HG03097 (cell line): ENCODE results near the gene DRC7.

ENCODE experiments used
- ATAC-seq: cut with Tn5 transposase; IDR thresholded peaks from one replicate; pipeline ENCODE4 v1.9.1; 2021; ENCODE audit not compliant: unreplicated experiment, low FRiP score

DRC7 gene

DNA sequence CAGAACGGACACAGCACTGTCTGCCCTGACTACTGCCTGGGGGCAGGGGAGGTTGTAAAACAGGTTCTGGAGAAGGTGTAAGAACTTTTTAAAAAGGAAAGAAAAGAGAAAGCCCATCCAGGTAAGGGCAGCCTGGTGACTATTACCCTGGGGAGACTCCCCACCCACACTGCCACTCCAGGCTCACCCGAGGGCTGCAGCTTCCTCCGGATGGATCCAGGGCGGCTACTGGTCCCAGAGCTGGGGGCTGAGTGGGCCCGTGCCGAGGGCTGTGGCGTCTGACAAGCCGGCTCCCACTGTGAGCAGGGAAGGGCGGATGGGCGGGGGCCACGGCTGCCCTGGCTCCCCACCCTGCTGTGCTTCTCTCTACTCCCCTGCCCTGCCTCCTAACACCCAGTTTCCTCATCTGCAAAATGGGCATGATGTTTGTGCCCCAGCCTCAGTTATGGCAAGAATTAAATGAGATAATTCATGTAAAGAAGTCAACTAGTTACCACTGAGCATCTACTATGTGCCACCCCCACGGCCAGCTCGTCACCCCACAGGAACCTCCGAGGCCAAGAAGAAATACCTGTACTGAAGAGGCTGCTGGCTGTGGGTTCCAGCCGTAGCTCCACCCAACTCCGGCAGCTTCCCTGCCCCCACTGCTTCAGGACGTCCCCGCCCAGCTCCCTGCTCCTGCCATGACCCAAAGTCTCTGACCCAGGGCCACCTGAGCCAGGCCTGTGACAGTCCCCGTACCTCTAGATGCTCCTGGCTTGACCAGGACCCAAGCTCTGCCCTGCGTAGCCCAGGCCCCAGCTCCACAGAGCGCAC lies 65.1 kb downstream of the DRC7 start:
- no peak for ATAC-seq

DNA sequence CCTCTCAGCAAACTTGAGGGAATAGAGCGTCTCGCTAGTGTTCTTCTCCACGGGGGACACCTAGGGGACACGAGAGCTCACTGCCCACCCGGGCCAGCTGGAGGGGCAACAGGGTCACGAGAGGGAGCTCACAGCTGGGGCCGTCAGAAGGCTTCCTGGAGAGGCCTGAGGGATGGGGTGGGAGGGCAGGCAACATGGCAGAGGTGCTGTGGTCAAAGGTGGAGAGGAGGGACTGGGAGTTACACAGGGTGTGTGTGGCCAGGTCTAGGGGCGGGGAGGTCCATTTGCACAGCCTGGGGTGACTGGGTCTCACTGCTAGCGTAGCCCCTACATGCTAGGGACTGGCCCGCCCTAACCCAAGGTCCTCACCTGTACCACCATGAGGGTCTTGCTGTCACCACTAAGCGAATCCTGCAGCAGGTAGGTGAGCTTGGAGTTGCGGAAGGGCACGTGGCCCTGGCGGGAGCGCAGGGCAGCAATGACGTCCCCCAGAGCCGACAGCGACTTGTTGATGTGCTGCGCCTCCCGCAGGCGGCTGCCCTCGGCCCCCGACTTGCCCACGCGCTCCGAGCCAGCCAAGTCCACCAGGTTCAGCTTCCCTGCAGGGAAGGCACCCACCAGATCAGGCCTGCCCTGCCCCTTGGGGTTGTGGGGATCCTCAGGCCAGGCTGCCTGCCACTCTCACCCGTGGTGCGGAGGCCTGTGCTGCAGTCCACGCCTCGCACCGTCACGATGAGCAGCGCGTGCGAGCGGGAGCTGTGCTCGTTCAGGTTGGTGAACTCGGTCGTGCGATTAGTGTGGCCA lies 66.0 kb downstream of the DRC7 start:
- no peak for ATAC-seq

DNA sequence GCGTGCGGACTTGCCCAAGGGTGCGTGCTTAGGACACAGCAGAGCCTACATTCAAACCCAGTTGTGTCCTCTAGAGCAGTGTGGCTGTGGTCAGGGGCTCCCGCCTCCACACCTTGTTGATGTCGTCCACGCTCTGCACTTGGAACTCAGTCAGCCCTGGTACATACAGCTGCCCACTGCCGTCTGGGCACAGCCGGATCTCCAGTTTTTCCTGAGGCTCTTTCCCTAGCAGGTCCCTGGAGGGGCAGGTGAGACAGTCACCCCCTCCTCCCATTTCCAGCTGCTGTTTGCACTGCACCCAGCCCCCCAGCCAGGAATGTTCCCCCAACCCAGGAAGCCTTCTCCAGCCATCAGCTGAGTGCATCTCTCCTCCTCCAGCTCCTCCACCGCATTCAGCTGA lies 66.7 kb downstream of the DRC7 start:
- ATAC-seq, result no peak

DNA sequence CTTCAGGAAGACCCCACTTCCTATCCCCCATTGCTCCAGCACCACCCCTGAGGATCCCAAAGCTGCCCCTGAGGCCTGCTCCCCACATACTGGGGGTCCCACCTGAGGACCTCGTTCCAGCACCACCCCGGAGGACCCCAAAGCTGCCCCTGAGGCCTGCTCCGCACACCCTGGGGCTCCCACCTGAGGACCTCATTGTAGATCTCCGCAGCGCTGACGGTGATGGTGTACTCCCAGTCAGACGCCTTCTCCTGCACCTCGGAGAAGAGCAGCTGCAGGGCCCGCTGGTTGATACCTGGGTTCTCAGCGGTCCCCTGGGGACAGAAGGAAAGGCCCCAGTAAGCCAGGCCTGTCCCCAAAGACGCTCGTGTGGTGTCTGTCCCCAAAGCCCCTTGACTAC lies 67.4 kb downstream of the DRC7 start:
- ATAC-seq, result no peak

DNA sequence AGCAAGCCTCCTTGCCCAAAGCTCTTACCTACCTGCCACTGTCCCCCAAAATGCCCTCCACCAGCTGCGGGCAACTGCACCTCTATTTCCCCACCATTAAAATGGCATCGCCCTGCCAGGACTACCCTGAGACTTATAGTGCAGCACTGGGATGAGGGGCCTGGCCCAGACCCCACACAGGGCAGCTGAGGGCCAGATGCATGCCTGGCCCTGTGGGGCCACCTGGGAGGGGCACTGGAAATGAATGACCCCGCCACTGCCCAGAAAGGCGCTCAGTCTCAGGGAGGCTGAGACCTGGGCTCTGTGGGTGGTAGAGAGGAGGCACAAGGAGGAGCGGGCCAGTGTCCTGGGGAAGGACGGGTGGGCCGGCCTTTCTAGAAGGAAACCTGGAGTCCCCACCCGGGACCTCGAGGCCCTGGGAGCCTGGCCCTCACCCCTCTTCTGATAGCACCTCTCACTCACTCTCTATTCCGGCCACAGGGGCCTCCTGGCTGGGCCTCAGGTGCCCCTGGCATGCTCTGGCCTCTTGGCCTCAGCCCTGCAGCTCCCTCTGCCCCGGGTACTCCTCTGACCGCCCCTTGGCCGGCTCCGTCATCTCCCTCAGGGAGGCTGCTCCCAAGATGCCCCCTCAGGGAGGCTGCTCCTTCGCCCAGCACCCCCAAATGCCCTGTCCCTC lies 67.9 kb downstream of the DRC7 start:
- no peak for ATAC-seq

DNA sequence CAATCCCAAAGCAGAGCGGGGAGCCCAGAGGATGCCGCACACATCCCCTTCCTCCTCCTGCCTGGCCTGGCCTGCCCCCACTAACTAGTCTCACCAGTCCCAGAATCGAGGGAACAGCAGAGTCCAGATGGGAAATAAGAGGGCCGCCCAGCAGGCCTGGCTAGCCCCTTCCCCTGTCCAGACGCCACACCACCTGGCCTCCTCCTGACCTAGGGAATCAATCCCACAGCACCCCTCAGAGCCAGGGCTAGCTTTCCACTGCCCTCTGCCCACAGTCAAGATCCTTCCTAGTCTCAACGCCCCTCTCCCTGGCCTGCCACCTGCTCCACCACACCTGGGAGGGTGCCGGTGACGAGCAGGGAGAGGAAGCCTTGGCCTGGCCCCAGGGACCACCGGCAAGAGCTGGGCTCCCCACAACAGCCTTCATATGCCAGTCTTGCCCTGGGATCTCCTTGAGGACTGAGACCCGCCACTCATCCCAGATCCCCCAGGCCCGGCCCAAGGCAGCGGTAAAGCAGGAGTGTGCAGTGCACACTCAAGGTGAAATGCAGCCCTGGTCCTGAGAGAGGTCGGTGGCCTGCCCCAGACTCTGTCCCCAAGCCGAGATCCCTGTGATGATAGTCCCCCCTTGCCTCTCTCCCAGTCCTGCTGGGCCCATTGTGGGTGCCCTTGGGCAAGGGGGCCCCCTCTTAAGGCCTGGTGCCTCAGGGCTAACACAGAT lies 68.8 kb downstream of the DRC7 start:
- ATAC-seq, result no peak

DNA sequence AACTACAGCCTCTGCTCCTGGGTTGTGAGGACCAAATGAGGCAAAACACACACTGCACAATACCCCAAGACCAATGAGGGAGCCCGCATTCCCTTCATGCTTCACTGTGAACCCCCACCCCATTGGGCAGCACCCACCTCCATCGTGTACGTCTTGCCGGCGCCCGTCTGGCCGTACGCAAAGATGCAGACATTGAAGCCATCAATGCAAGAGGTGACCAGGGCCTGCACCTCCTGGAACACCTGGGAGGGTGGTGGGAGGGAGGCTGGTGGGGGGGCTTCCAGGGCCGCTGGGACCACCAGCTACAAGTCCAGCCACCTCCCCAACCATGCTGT lies 69.4 kb downstream of the DRC7 start:
- no peak for ATAC-seq

DNA sequence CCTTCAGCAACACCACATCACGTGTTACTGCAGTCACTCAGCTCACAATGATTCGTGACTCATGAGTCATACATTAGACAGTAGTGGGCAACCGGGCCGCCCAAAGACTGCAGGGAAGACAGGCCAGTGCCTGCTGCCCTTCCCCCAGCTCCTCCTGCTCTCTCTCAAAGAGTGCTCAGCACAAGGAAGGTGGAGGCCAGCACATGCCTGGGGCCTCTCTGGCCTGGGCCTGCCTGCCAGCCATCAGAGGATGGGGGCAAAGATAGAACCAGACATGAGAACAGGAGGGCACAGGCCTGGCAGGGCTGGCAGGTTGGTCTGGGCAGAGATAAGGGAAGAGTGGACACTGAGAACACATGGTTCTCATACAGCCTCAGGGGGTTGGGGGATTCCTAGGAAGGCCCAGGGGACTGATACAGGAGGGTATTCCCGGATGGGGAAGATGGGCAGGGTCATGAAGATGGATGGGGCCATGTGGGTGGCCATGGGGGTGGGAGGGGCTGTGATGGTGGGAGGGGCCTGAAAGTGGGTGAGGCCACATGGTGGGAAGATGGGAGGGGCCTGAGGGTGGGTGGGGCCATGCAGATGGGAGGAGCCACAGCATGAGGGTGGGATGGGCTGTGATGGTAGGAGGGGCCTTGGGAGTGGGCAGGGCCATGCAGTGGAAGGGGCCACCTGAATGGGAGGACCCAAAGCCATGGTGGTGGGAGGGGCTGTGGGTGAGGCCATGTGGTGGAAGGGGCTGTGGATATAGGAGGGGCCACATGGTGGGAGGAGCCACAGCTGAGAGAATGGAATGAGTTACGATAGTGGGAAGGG lies 69.9 kb downstream of the DRC7 start:
- no peak for ATAC-seq

DNA sequence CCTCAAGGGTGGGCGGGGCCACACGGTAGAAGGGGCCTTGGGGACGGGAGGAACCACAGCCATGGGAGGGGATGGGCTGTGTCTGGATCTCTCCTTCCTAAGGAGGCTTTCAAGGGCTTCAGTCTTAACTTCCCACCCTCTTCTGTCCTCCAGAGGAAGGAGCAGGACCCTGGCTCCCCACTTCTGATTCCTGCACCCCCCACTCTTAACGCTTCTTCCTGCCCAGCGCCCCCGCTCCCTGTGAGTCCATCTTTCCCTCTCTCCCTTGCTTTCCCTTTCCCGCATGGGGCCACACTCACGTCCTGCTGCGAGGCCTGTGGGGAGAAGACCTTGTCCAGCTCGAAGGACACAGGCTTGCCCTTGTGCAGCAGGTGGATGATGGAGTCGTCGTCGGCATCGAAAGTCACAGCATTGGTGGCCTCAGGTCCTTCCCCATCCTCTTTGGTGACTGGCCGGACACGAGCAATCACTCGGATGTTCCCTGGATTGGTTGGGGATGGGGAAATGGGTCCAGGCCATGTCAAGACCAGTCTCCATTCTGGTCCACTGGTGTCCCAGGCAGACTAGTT lies 70.6 kb downstream of the DRC7 start:
- no peak for ATAC-seq

DNA sequence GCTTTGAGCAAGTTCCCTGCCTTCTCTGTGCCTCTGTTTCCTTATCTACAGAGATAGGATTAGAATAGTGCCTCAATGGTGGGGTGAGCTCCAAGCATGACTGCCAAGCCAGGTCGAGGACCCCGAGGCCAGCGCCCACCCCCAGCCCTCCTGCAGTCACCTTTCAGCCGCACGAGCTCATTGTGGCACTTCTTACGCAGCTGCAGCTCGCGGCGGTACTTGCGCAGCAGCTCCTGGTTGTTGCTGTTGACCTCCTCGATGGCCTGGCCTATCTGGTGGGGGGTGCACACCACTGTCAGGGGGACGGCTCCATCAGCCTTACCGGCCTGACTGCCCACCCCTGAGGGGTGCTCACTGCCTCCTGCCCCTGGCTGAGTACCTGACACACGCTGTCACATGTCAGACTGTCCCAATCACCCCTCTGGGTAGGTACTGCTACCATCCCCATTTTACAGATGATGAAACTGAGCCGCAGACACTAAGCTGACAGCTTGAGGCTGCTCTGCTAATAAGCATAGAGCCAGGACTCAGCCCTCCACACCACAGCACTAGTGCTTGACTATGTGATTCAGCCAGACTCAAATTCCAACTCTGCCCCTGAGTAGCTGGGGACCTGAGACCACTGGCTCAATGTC lies 72.2 kb downstream of the DRC7 start:
- no peak for ATAC-seq

DNA sequence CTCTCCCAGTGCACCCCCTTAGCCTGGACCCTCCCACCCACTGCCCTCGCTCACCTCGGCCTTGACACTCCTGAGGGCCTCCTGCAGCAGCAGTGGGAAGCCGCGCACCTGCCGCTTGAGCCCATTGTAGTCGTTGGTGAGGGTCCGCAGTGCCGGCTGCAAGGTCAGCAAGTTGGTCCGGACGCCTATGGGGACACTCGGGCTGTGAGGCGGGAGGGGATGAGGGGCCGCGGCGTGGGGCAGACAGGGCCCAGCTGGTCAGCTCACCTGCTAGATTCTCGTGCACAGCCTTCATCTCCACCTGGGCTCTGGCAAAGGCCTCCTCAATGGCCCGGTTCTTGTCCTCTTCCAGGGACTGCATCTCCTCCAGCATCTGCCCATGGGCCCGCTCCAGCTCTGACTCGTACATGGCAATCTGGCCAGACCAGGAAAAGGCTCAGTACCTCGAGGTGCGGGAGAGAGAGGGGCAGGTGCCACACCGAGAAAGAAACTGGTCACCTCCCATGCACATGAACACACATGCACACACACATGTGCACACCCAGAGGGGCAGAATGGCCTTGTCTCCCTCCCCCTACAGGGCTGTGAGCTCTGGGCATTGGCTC lies 75.0 kb downstream of the DRC7 start:
- no peak for ATAC-seq

DNA sequence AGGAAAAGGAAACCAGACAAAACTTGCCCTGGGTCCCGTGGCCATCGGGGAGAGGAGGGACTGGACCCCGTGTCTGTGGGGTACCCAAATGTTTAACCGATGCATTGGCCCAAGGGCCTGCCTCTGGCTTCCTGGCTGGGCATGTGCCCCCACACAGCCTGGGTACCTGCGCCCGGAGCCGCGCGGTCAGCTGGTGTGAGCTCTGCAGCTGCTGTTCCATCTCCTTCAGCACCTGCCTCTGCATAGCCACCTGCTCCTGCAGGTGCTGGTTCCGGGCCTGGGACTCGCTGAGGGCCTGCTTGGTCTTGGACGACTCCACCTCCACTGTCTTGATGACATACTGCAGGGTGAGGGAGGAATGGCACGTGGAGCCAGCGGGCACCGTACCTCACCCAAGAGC lies 75.8 kb downstream of the DRC7 start:
- no peak for ATAC-seq

DNA sequence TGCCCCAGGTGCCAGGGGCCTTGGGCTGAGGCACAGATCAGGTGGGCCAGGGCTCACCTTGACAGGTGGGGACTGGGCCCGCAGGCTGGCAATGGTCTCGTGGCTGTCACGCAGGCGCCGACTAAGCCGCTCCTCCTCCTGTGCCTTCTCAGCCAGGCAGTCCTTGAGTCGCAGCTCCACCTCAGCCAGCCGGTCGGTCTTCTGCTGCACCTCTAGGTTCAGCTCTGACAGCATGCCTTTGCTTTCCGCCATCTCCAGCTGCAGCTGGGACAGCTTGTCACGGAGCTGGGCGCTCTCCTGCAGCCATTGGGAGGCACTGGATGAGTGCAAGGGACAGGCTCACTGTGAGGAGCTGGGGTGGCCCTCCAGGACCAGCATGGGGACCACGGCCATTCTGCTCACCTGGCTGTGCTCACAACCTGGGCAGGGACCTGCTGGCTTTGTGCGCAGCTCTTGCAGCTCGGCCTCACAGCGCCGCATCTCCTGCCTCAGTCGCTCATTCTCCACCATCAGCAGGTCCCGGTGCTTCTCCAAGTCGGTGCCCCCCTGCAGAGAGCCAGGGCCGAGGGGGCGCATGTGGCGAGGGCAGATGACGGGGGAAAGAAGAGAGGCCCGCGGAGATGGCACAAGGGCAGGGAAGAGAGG lies 76.7 kb downstream of the DRC7 start:
- no peak for ATAC-seq

DNA sequence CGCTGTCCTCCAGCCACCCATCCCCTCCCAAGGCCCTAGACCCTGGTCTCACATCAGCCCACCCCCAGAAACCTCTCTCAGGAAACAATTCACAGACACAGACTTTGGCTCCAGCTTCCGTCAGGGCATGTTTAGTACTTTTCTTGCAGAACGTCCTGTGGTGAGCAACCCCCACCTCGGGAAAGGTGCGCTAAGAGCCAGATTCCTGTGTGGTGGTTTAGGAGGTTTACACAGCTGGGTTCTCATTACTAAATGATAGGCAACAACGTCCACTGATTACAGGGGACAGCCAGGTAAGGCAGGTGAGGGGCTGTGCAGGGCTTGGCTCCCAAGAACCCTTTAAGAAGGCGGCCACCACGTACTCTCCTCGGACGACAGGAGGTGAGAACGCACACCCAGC lies 78.4 kb downstream of the DRC7 start:
- no peak for ATAC-seq

DNA sequence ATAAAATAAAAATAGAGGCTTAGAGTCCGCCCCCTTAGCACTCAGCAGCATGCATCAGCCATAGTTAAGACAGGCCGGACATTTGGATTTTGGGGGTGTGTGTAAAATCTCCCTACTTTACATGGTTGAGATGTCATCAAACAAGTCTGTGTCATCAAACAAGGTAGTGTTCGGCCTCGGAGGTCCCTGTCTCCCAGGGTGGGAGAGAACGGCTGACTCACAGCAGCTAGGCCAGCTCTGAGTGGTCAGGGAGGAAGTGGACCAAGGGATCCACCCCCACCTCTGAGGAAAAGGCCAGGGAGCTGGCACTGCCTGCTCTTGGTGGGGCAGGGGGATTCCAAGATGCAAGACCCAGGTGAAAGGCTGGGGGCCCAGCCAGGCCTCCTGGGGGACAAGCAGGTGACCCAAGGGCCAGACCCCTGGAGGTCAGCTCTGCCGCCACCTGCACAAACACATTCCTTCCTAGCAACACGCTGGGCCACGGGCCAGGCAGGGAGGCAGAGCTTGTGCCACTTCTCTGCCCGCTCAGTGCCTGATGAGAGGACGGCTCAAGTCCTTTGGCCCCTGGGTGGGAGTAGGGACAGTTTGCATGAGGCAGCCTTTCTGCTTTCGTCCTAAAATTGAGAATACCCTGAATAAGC lies 79.2 kb downstream of the DRC7 start:
- ATAC-seq, result no peak

DNA sequence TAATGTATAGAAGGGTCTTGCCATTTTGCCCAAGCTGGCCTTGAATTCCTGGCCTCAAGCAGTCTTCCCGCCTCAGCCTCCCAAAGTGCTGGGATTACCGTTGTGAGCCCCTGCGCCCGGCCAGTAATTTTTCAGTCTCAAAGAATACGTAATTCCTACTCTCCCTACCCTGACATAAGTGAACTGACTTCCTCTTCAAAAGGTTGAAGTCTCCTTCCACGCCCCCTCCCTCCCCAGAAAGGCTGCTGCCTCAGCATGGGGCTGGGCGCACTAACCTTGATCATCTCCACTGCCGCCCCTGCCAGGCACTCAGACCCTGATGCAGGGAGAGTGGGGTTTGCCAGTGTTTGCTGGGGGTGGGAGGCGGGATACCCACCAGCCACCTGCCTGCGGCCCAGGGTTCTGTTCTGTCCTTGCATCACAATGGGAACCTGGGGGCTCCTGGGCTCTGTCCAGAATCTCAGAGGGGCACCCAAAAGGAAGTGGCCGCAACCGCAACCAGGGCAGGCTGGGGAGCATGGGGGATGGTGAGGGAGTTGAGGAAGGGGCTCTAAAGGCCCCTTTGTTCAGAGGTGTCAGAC lies 80.2 kb downstream of the DRC7 start:
- no peak for ATAC-seq

DNA sequence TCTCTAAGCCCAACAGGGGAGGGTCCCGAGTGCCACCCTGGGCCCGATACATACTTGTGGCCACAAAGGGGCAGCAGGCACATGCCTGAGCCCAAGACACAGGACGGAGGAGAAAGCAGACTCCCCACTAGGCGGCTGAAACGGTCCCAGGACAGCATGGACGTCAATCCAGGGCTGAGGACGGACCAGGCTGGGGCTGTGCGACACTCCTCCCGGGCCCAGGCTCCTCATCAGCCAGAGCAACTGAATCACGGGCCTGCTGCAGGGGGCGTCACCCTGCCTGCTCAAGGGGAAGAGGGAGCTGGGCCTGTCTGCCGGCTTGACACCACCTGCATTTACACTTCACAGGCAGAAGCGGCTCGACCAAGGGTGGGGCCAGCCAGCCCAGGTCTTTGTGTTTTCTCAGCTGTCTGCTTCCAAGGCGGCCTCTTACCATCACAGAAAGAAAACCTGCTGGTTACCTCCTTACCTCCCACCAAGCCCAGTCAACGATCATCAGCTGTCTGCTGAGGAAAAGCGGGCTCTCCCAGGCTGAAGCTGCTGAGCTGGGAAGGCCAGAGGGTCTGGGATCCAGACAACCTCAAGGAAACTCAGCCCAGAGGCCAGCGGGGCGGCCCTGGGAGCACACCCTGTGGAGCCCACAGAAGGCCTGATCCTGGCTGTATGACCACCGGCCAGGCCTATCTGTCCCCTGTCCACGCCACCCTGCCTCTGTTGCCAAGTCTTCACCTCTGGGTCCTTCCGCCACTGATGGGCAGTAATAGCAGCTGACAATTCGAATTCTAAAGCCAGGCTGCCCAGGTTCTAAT lies 81.3 kb downstream of the DRC7 start:
- no peak for ATAC-seq
